Liver (tissue), 9 donors: ENCODE results near the gene CLEC20A. TPM values are rescaled to one million over a fixed set of nuclear protein-coding genes. Genes with fewer than 3 reads are reported as not detected.

Experiments
- DNase-seq: peaks from one replicate; pipeline ENCODE4 v3.0.0-alpha.2; 2017; ENCODE audit warnings: low spot score
- H3K27ac ChIP-seq, 2 donors: one replicate each; pipeline ENCODE4 v1.7.0; 2013; ENCODE audit warnings: inconsistent platforms in 2 of 2, low read length in 2 of 2, control low read depth in 1 of 2, low read depth in 1 of 2, mild to moderate bottlenecking in 1 of 2
- H3K27me3 ChIP-seq, 4 donors: one replicate each; pipeline versions ENCODE4 v1.6.1 to v1.7.0; 2013; ENCODE audit warnings: low read length in 3 of 4, inconsistent platforms in 1 of 4, mild to moderate bottlenecking in 1 of 4, moderate library complexity in 1 of 4; ENCODE audit not compliant: control insufficient read depth in 4 of 4, insufficient read depth in 4 of 4
- H3K36me3 ChIP-seq, 4 donors: one replicate each; pipeline versions ENCODE4 v1.6.1 to v1.7.0; 2013; ENCODE audit warnings: low read length in 3 of 4, mild to moderate bottlenecking in 3 of 4, low read depth in 1 of 4, moderate library complexity in 1 of 4; ENCODE audit not compliant: control insufficient read depth in 4 of 4, insufficient read depth in 3 of 4
- H3K4me1 ChIP-seq, 4 donors: one replicate each; pipeline versions ENCODE4 v1.6.1 to v1.7.0; 2013; ENCODE audit warnings: low read length in 3 of 4, mild to moderate bottlenecking in 3 of 4, moderate library complexity in 1 of 4; ENCODE audit not compliant: control insufficient read depth in 4 of 4, insufficient read depth in 4 of 4
- H3K4me3 ChIP-seq, 3 donors: one replicate each; pipeline versions ENCODE4 v1.6.1 to v1.7.0; 2013; ENCODE audit warnings: low read length in 3 of 3, control low read depth in 1 of 3, low read depth in 1 of 3, mild to moderate bottlenecking in 1 of 3
- H3K9ac ChIP-seq, 2 donors: one replicate each; pipeline ENCODE4 v1.7.0; 2013; ENCODE audit warnings: low read length in 2 of 2, mild to moderate bottlenecking in 2 of 2, moderate library complexity in 2 of 2, control low read depth in 1 of 2, low read depth in 1 of 2
- H3K9me3 ChIP-seq, 4 donors: one replicate each; pipeline versions ENCODE4 v1.6.1 to v1.7.0; 2013; ENCODE audit warnings: low read length in 3 of 4; ENCODE audit not compliant: control insufficient read depth in 4 of 4
- ATF3 ChIP-seq: IDR thresholded peaks from 2 replicates; pipeline ENCODE4 v1.6.1; 2016; ENCODE audit warnings: antibody characterized with exemption
- CTCF ChIP-seq: fragments of 150-350 bp; IDR thresholded peaks from 2 replicates; pipeline ENCODE4 v1.5.1; 2017; ENCODE audit warnings: improper control_type of control experiment, low read depth, low read length; ENCODE audit not compliant: missing input control
- EGR1 ChIP-seq, 2 donors: IDR thresholded peaks; 2 replicates each; pipeline ENCODE4 v1.6.1; 2016 to 2018; ENCODE audit warnings: antibody characterized with exemption in 2 of 2, low read depth in 2 of 2
- FOXA1 ChIP-seq: IDR thresholded peaks from 2 replicates; pipeline ENCODE4 v1.6.1; 2016; ENCODE audit warnings: antibody characterized with exemption
- FOXA2 ChIP-seq: IDR thresholded peaks from 2 replicates; pipeline ENCODE4 v1.6.1; 2016; ENCODE audit warnings: antibody characterized with exemption
- GABPA ChIP-seq, 2 donors: IDR thresholded peaks in 1 of 2; conservative IDR thresholded peaks in 1 of 2; 2 replicates each; pipeline ENCODE4 v1.6.1; 2016; ENCODE audit warnings: antibody characterized with exemption in 2 of 2, mild to moderate bottlenecking in 1 of 2, moderate library complexity in 1 of 2
- HNF4A ChIP-seq, 2 donors: conservative IDR thresholded peaks; 2 replicates each; pipeline ENCODE4 v1.6.1; 2016; ENCODE audit warnings: antibody characterized with exemption in 2 of 2, mild to moderate bottlenecking in 2 of 2
- HNF4G ChIP-seq: IDR thresholded peaks from 2 replicates; pipeline ENCODE4 v1.6.1; 2016; ENCODE audit warnings: antibody characterized with exemption
- JUND ChIP-seq, 2 donors: IDR thresholded peaks; 2 replicates each; pipeline ENCODE4 v1.6.1; 2016; ENCODE audit warnings: antibody characterized with exemption in 2 of 2
- MAX ChIP-seq: IDR thresholded peaks from 2 replicates; pipeline ENCODE4 v1.6.1; 2016; ENCODE audit warnings: antibody characterized with exemption
- NR2F2 ChIP-seq: IDR thresholded peaks from 2 replicates; pipeline ENCODE4 v1.6.1; 2016; ENCODE audit warnings: antibody characterized with exemption
- RAD21 ChIP-seq, 2 donors: IDR thresholded peaks; 2 replicates each; pipeline ENCODE4 v1.6.1; 2016; ENCODE audit warnings: antibody characterized with exemption in 2 of 2, mild to moderate bottlenecking in 2 of 2
- REST ChIP-seq: IDR thresholded peaks from 2 replicates; pipeline ENCODE4 v1.6.1; 2016; ENCODE audit warnings: antibody characterized with exemption, mild to moderate bottlenecking
- RXRA ChIP-seq, 2 donors: IDR thresholded peaks; 2 replicates each; pipeline ENCODE4 v1.6.1; 2017 to 2018; ENCODE audit warnings: antibody characterized with exemption in 2 of 2, mild to moderate bottlenecking in 1 of 2
- SP1 ChIP-seq: IDR thresholded peaks from 2 replicates; pipeline ENCODE4 v1.6.1; 2018; ENCODE audit warnings: antibody characterized with exemption, mild to moderate bottlenecking
- TAF1 ChIP-seq: conservative IDR thresholded peaks from 2 replicates; pipeline ENCODE4 v1.6.1; 2016; ENCODE audit warnings: antibody characterized with exemption, mild to moderate bottlenecking
- YY1 ChIP-seq: IDR thresholded peaks from 2 replicates; pipeline ENCODE4 v1.6.1; 2016; ENCODE audit warnings: antibody characterized with exemption, mild to moderate bottlenecking
- ZBTB33 ChIP-seq: IDR thresholded peaks from 2 replicates; pipeline ENCODE4 v1.6.1; 2016; ENCODE audit warnings: antibody characterized with exemption
- WGBS: extraction: QIAGEN DNeasy Blood & Tissue Kit; methylation state at CpG from one replicate; pipeline ENCODE4 v1.1.7; 2013; 5-methylcytosine and 5-hydroxymethylcytosine counted together
- polyA plus RNA-seq, 2 donors: library from polyadenylated mRNA; stranded (reverse) in 1 of 2; unstranded in 1 of 2; fragments of 200-250 nt in 1 of 2; fragments of >200 nt in 1 of 2; fragmentation: Nextera tagmentation in 1 of 2; extraction: Ambion mirVana in 1 of 2; gene quantifications; one replicate each; pipeline versions ENCODE4 v1.2.1 to v1.2.3, GENCODE V29; 2013 to 2015
- total RNA-seq, 2 donors: library from RNA; depleted of rRNA; stranded (reverse); fragments of >200 nt; gene quantifications; one replicate each; pipeline ENCODE4 v1.2.3, GENCODE V29; 2014
- donor health status: healthy.
- donor health status: healthy.
- donor health status: healthy.
- donor health status: healthy.
- donor health status: healthy.

CLEC20A gene
- total and polyA plus RNA-seq, 4 donors = 0.33 TPM; not detected in 3

GRCh38 chr1:178533121-178533946, 36.6 kb upstream of the CLEC20A start:
- H3K27ac ChIP-seq = no peak overlapping the region
- WGBS = 78% methylated on average over 9 of the region's 9 CpGs
- H3K4me3 ChIP-seq = no peak overlapping the region
- peaks cover 0 to 32% (median 18%) of the 10 kb centered on the region in 4 donors for H3K4me1 ChIP-seq
- DNase-seq = no peak
- no peak overlapping the region for H3K9ac ChIP-seq
- H3K27me3 ChIP-seq = no peaks in the 10 kb centered on the region
- no peaks in the 10 kb centered on the region for H3K9me3 ChIP-seq
- H3K36me3 ChIP-seq = no peaks in the 10 kb centered on the region
- no peak for TF ChIP-seq ATF3
- no peak for TF ChIP-seq YY1
- TF ChIP-seq HNF4G = no peak
- no peak for TF ChIP-seq FOXA1
- TF ChIP-seq GABPA (IDR thresholded peaks at IDR 0.05 in 1 of 2, conservative IDR thresholded peaks at IDR 0.05 in 1 of 2) = no peak
- no peak for TF ChIP-seq RAD21 (IDR thresholded peaks at IDR 0.05)
- TF ChIP-seq ZBTB33 = no peak
- no peak for TF ChIP-seq SP1
- TF ChIP-seq RXRA (IDR thresholded peaks at IDR 0.05) = no peak
- no peak for TF ChIP-seq REST
- TF ChIP-seq JUND (IDR thresholded peaks at IDR 0.05) = no peak
- TF ChIP-seq HNF4A (conservative IDR thresholded peaks at IDR 0.05) = no peak
- TF ChIP-seq EGR1 (IDR thresholded peaks at IDR 0.05; ENCODE audit: low read depth in 2 of 2) = no peak
- TF ChIP-seq MAX = no peak
- TF ChIP-seq TAF1 = no peak
- TF ChIP-seq FOXA2 = no peak
- no peak for TF ChIP-seq NR2F2
- TF ChIP-seq CTCF = no peak
